Vagina (tissue), 2 donors: ENCODE measurements around the gene MS4A6A. TPM values are rescaled to one million over a fixed set of nuclear protein-coding genes. Genes with fewer than 3 reads are reported as not detected.
"Not testable (repeated sequence)": the region's sequence is repeated elsewhere in the genome, so short reads cannot be mapped to it uniquely, and the experiment has no call there.

ENCODE experiments used
- DNase-seq, 2 donors: peaks; one replicate each; pipeline ENCODE4 v3.0.0-alpha.2; 2017; ENCODE audit errors: extremely low spot score in 2 of 2
- H3K27ac ChIP-seq: fragments of 200-600 bp; sonication (generic); one replicate; pipeline ENCODE4 v1.5.1; 2019
- H3K27me3 ChIP-seq: fragments of 200-600 bp; sonication (generic); one replicate; pipeline ENCODE4 v1.5.1; 2019
- H3K36me3 ChIP-seq, 2 donors: fragments of 200-600 bp; sonication (generic); one replicate each; pipeline ENCODE4 v1.5.1; 2017 to 2019
- H3K4me1 ChIP-seq: fragments of 200-600 bp; sonication (generic); one replicate; pipeline ENCODE4 v1.5.1; 2019
- H3K4me3 ChIP-seq, 2 donors: fragments of 200-600 bp; sonication (generic); 1 replicate in 1 of 2; 2 replicates in 1 of 2; pipeline ENCODE4 v1.5.1; 2016 to 2019
- H3K9me3 ChIP-seq: fragments of 200-600 bp; sonication (generic); one replicate; pipeline ENCODE4 v1.5.1; 2019
- POLR2A ChIP-seq, 2 donors: fragments of 450-650 bp; IDR thresholded peaks; one replicate each; pipeline ENCODE4 v1.6.1; 2017; ENCODE audit warnings: antibody characterized with exemption in 2 of 2, mild to moderate bottlenecking in 2 of 2, moderate library complexity in 2 of 2
- POLR2AphosphoS5 ChIP-seq, 2 donors: sonication (generic); formaldehyde crosslinking; IDR thresholded peaks; one replicate each; pipeline ENCODE4 v1.9.0; 2017; ENCODE audit warnings: antibody characterized with exemption in 2 of 2, mild to moderate bottlenecking in 2 of 2, low read depth in 1 of 2; ENCODE audit not compliant: insufficient read depth in 1 of 2
- intact Hi-C: fragments of 100-400 bp; cut with DNase I; formaldehyde crosslinking; loops from one replicate; pipeline ENCODE4 v1.15.1; 2023
- total RNA-seq: library from RNA; depleted of rRNA; stranded (reverse); fragments of >200 nt; gene quantifications from one replicate; pipeline ENCODE4 v1.2.3, GENCODE V29; 2016
- TF ChIP-seq, protein P1 (sequence below), 3 experiments: fragments of 450-650 bp in 2 of 3; fragments of 200-600 bp in 1 of 3; sonication (generic) in 1 of 3; IDR thresholded peaks; one replicate each; pipeline ENCODE4 v1.5.1; 2017 to 2019; ENCODE audit warnings: antibody characterized with exemption in 3 of 3, mild to moderate bottlenecking in 2 of 3, moderate library complexity in 2 of 3

MS4A6A gene
- total RNA-seq, 1 donor from 2014 or later = 30.7 TPM

- no peak for DNase-seq
- Histone ChIP-seq H3K27me3 (no peaks in the 10 kb centered on the region), H3K9me3 (no peaks in the 10 kb centered on the region), H3K4me1 (no peaks in the 10 kb centered on the region), H3K27ac (no peak overlapping the region), H3K4me3 (no peak overlapping the region), H3K36me3 (no peaks in the 10 kb centered on the region)
- TF ChIP-seq, protein P1, sequence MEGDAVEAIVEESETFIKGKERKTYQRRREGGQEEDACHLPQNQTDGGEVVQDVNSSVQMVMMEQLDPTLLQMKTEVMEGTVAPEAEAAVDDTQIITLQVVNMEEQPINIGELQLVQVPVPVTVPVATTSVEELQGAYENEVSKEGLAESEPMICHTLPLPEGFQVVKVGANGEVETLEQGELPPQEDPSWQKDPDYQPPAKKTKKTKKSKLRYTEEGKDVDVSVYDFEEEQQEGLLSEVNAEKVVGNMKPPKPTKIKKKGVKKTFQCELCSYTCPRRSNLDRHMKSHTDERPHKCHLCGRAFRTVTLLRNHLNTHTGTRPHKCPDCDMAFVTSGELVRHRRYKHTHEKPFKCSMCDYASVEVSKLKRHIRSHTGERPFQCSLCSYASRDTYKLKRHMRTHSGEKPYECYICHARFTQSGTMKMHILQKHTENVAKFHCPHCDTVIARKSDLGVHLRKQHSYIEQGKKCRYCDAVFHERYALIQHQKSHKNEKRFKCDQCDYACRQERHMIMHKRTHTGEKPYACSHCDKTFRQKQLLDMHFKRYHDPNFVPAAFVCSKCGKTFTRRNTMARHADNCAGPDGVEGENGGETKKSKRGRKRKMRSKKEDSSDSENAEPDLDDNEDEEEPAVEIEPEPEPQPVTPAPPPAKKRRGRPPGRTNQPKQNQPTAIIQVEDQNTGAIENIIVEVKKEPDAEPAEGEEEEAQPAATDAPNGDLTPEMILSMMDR (IDR thresholded peaks at IDR 0.05) = peak; percentile 30 to 47 (median 42)
- no peak for TF ChIP-seq POLR2A (IDR thresholded peaks at IDR 0.05)
- intact Hi-C loops = no loop called here
Observed at GRCh38 chr11:60193687-60194433, 11.0 kb upstream of the MS4A6A start.

DNA sequence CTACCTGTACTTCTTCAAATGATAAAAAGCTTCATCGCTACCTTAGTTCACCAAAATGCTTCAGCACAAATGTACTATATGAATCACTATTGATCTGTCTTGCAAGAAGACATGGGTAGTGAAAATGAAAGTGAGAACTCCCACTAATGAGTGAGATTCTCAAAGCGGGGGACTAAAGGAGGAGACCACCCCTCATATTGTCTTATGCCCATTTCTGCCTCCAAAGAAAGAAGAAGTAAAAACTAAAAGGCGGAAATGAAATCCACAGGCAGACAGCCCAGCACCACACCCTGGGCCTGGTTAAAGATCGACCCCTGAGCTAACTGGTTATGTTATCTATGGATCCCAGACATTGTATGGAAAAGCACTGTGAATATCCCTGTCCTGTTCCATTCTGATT is 9.7 kb upstream of the MS4A6A start:
- H3K9me3 ChIP-seq, H3K27ac ChIP-seq, H3K27me3 ChIP-seq, H3K36me3 ChIP-seq, H3K4me1 ChIP-seq, DNase-seq, H3K4me3 ChIP-seq, intact Hi-C loops: not testable (repeated sequence)

- not testable (repeated sequence) for H3K27ac ChIP-seq, H3K4me3 ChIP-seq
Observed at GRCh38 chr11:60188481-60188880, 5.6 kb upstream of the MS4A6A start.

DNA sequence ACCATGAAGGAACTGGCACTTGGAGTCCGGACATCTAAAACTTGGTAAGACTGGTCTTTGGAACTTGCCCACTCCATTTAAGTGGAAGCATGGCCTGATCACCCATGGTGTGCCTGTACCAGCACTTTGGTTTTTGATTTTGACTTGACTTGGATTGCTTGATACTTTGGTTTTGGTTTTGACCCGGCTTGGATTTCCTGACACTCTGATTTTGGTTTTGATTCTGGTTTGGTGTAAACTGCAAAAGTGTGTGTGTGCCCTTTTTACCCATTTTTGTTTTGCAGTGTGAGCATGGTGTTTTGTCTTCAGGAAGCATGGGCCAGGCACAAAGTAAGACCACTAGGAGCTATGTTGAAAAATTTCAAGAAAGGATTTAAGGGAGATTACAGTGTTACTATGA is 3.2 kb upstream of the MS4A6A start:
- H3K9me3 ChIP-seq, H3K27me3 ChIP-seq, DNase-seq, H3K4me3 ChIP-seq, intact Hi-C loops, H3K36me3 ChIP-seq, H3K27ac ChIP-seq, H3K4me1 ChIP-seq: not testable (repeated sequence)

More at GRCh38 chr11:60188481-60188880, 5.6 kb upstream of the MS4A6A start:
- H3K9me3 ChIP-seq, DNase-seq, H3K27me3 ChIP-seq, H3K36me3 ChIP-seq, H3K4me1 ChIP-seq, intact Hi-C loops: not testable (repeated sequence)

- H3K27me3 ChIP-seq, DNase-seq, H3K9me3 ChIP-seq, intact Hi-C loops, H3K27ac ChIP-seq, H3K36me3 ChIP-seq, H3K4me3 ChIP-seq, H3K4me1 ChIP-seq: not testable (repeated sequence)
Observed at GRCh38 chr11:60185512-60185827, 2.6 kb upstream of the MS4A6A start.

DNA sequence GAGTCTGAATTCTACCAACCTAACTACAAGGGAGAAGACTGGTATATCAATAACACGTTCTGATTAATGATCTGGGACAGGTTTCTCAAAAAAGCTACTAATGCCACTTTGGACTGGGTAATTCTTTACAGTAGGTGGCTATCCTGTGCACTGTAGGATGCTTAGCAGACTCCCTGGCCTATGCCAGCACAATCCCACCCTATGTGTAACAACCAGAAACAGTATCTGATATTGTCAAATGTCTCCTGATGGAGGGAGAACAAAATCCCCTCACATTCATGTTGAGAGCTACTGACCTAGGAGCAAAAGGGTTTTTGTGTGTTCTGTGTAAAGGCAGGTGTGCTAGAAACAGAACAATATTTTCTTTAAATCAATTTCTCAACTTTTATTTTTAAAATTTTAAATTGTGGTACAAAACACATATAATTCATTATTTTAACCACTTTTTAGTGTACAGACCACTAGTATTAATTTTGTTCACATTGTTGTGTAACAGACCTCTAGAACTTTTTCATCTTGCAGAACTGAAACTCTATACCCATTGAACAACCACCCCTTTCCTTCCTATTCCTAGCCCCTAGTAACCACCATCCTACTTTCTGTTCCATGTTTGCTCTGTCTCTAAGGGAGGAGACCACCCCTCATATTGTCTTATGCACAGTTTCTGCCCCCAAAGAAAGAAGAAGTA is 2.1 kb upstream of the MS4A6A start:
- Histone ChIP-seq H3K27ac (no peak overlapping the region), H3K4me1 (no peaks in the 10 kb centered on the region), H3K27me3 (no peaks in the 10 kb centered on the region), H3K4me3 (no peak overlapping the region), H3K36me3 (no peaks in the 10 kb centered on the region), H3K9me3 (no peaks in the 10 kb centered on the region)
- DNase-seq = no peak
- intact Hi-C loops = no loop called here
- TF ChIP-seq POLR2AphosphoS5 (IDR thresholded peaks at IDR 0.05; ENCODE audit: insufficient read depth in 1 of 2, low read depth in 1 of 2) (no peak), POLR2A (IDR thresholded peaks at IDR 0.05) (no peak)
- TF ChIP-seq, protein P1 (IDR thresholded peaks at IDR 0.05) = no peak

DNA sequence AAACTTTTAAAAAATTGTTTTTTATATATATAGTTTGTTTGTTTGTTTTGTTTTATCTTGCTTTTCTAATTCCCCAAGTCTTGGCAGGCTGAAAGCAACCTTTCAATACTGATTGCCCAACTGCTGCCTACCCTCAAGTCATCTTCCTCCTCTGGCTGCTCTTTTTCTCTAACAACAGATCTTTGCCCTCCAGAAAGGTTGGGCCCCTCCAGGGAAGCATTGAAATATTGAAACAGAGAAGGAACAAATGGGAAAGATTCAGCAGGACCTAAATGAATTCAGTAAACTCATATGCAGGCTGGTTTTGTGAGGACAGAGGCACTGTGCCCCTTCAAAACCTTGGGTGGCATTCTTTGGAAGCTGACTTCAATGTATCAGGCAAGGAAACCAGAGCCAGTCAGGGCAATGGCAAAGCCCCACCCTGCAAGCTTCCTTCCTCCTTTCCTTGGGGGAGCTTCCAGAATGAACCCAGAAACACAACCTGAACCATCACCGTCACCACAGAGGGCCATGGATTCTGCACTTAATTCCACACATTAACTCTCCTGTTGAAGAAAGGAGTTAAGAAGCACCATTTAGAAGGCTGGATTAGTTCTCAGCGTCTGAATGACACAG is 815 bp upstream of the MS4A6A start:
- Histone ChIP-seq H3K9me3 (no peaks in the 10 kb centered on the region), H3K27me3 (no peaks in the 10 kb centered on the region), H3K4me1 (no peaks in the 10 kb centered on the region), H3K4me3 (no peak overlapping the region), H3K27ac (no peak overlapping the region), H3K36me3 (no peaks in the 10 kb centered on the region)
- no peak for DNase-seq
- TF ChIP-seq POLR2AphosphoS5 (IDR thresholded peaks at IDR 0.05; ENCODE audit: insufficient read depth in 1 of 2, low read depth in 1 of 2) = no peak
- TF ChIP-seq, protein P1 (IDR thresholded peaks at IDR 0.05) = no peak
- no peak for TF ChIP-seq POLR2A (IDR thresholded peaks at IDR 0.05)
- intact Hi-C loops = no loop called here
